Gastroesophageal sphincter (tissue), 3 donors: Measurements from ENCODE around the gene HOMEZ.

Source experiments
- CTCF ChIP-seq, 4 experiments: fragments of 200-600 bp in 2 of 4; fragments of 450-650 bp in 2 of 4; sonication (generic) in 1 of 4; IDR thresholded peaks; one replicate each; pipeline ENCODE4 v1.5.1; 2017 to 2019; ENCODE audit warnings: antibody characterized with exemption in 4 of 4, mild to moderate bottlenecking in 2 of 4, moderate library complexity in 2 of 4
- EP300 ChIP-seq: sonication (generic); formaldehyde crosslinking; IDR thresholded peaks from one replicate; pipeline ENCODE4 v1.6.1; 2017; ENCODE audit warnings: antibody characterized with exemption, mild to moderate bottlenecking
- POLR2A ChIP-seq, 2 donors: fragments of 450-650 bp; IDR thresholded peaks; one replicate each; pipeline ENCODE4 v1.6.1; 2017; ENCODE audit warnings: antibody characterized with exemption in 2 of 2, mild to moderate bottlenecking in 2 of 2, moderate library complexity in 1 of 2
- POLR2AphosphoS5 ChIP-seq: sonication (generic); formaldehyde crosslinking; IDR thresholded peaks from one replicate; pipeline ENCODE4 v1.6.1; 2017; ENCODE audit warnings: antibody characterized with exemption

GRCh38 chr14:23284654-23285529 lies 1.0 kb downstream of the HOMEZ start:
- TF ChIP-seq CTCF (IDR thresholded peaks at IDR 0.05) (no peak), POLR2AphosphoS5 (no peak), EP300 (no peak), POLR2A (IDR thresholded peaks at IDR 0.05) (no peak)
